HG03025 (cell line): ENCODE measurements around the gene ANXA7.
"Not testable (repeated sequence)": the region's sequence is repeated elsewhere in the genome, so short reads cannot be mapped to it uniquely, and the experiment has no call there.

Experiments
- ATAC-seq: cut with Tn5 transposase; IDR thresholded peaks from one replicate; pipeline ENCODE4 v1.9.1; 2021; ENCODE audit warnings: mild to moderate bottlenecking, moderate library complexity; ENCODE audit not compliant: unreplicated experiment, low FRiP score

The ANXA7 gene

DNA sequence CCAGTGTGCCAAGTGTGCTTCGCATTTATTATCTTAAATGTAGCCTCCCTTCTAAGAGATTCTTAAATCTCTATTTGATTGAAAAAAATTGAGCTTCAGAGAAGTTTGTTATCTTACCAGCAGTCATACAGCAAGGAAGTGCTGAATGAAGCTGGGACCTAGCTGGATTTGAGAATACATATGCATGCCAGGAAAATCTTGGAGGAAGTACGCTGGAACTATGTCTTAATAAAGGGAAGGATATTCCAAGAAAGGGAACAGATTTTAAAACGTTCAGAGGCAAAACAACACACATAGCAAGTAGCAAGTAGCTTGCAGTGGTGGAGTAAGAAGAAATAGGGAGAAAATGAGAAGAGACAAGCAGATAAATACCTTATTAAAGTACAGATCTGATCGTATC, 56.7 kb downstream of the ANXA7 start:
- no peak for ATAC-seq

DNA sequence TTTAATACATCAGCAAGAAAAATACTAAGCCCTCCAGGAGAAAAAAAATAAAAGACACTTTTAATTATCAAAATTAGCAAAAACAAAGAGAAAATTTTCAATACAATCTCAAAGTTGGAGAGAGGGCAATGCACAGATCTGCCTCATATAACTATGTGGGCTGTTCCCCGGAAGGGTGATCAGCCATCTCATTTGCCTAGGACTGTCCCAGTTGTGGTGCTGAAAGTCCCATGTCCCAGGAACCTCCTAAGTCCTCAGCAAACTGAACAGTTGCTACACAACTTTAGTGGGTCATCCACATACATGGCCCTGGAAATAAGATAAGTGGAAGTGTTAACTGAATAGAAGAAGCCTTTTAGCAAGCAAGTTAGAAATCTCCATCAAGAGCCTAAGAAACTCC, 69.6 kb downstream of the ANXA7 start:
- no peak for ATAC-seq

DNA sequence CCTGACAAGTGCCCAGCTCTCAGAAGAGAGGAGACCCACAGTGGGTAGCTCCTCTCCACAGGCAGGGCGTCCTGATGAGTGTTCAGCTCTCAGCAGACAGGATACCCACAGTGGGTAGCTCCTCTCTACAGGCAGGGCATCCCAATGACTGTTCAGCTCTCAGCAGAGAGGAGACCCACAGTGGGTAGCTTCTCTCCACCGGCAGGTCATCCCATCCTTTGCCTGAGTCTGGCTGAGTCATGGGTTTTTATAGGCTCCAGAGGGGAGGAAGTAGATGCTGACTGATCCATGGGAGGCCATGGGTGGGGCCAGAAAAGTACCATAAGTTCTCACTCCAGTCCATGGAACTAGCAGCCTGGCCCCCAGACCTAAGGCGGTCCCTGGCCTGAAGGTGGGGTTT, 73.7 kb downstream of the ANXA7 start:
- no peak for ATAC-seq

DNA sequence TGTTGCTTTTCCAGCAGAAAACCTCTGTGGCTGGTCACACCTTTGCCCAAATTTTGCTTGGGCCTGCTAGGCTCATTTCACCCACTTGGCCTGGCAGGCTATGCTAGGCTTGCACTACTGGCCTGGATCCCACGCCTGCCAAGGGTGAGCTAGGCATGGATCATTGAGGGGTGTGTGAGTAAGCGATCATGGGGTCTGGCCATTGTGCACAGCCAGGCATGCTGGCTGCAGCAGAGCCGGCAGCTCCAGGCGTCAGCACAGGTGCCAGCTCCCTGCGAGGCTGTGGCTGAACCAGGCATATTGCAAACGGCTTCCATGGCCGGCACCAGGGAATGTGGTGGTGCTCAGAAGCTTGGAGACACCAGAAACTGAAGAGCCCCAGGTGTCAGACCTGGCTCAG, 74.4 kb downstream of the ANXA7 start:
- no peak for ATAC-seq

DNA sequence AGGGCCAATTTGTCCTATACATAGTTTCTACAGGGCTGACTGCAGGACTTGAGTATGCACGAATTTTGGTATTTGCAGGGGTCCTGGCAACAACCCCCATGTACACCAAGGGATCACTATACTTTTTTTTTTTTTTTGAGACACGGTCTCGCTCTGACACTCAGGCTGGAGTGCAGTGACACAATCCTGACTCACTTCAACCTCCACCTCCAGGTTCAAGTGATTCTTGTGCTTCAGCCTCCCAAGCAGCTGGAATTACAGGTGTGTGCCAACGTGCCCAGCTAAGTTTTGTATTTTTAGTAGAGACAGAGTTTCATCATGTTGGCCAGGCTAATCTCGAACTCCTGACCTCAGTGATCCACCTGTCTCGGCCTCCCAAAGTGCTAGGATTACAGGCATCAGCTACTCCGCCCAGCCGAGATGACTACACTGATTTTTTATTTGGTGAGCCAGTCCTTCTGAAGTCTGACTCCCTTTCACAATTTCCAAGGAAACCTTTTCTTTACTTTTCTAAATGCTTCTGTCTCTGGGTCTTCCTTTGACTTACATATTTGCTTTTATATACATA, 75.0 kb downstream of the ANXA7 start:
- no peak for ATAC-seq

DNA sequence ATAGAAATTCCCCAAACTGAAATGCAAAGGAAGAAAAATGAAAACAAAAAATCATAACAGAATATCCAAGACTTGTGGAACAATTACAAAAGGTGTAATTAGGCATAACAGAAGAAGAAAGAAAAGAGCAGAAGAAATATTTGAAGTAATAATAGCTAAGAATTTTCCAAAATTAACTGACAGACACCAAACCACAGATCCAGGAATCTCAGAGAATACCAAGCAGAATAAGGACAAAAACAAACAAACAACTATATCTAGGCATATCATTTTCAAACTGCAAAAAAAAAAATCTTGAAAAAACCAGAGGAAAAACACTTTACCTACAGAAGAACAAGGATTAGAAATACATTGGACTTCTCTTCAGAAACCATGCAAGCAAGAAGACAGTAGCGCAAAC, 80.7 kb downstream of the ANXA7 start:
- ATAC-seq = no peak

DNA sequence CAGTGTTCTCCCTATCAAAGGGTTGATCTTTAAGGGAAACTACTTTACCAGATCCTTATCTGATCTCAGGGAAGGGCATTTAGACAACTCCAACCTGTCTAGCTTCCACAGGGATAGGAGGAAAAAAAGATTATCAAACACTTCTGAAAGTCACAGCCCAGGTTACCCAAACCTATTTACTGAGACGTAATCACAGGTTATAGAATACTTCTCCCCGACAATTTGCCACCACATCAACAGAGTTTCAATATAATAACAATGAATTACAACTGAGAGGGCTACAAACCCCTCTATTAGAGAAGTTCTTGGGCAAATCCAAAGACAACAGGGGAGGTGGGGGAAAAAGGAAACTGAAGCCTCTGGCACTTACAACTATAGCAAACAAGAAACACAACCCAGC, 81.5 kb downstream of the ANXA7 start:
- ATAC-seq = no peak

DNA sequence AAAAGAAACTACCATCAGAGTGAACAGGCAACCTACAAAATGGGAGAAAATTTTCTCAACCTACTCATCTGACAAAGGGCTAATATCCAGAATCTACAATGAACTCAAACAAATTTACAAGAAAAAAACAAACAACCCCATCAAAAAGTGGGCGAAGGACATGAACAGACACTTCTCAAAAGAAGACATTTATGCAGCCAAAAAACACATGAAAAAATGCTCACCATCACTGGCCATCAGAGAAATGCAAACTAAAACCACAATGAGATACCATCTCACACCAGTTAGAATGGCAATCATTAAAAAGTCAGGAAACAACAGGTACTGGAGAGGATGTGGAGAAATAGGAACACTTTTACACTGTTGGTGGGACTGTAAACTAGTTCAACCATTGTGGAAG, 85.3 kb downstream of the ANXA7 start:
- ATAC-seq = not testable (repeated sequence)

DNA sequence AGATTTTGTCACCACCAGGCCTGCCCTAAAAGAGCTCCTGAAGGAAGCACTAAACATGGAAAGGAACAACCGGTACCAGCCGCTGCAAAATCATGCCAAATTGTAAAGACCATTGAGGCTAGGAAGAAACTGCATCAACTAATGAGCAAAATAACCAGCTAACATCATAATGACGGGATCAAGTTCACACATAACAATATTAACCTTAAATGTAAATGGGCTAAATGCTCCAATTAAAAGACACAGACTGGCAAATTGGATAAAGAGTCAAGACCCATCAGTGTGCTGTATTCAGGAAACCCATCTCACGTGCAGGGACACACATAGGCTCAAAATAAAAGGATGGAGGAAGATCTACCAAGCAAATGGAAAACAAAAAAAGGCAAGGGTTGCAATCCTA, 88.6 kb downstream of the ANXA7 start:
- not testable (repeated sequence) for ATAC-seq
